Uterine smooth muscle cell (primary cell): Measurements from ENCODE around the gene ANO10. TPM values are rescaled to one million over a fixed set of nuclear protein-coding genes. Genes with fewer than 3 reads are reported as not detected.

Experiments
- total RNA-seq: library from RNA; depleted of rRNA; stranded (reverse); fragments of >200 nt; gene quantifications from 2 replicates; pipeline ENCODE4 v1.2.3, GENCODE V29; 2014

ANO10 gene, protein sequence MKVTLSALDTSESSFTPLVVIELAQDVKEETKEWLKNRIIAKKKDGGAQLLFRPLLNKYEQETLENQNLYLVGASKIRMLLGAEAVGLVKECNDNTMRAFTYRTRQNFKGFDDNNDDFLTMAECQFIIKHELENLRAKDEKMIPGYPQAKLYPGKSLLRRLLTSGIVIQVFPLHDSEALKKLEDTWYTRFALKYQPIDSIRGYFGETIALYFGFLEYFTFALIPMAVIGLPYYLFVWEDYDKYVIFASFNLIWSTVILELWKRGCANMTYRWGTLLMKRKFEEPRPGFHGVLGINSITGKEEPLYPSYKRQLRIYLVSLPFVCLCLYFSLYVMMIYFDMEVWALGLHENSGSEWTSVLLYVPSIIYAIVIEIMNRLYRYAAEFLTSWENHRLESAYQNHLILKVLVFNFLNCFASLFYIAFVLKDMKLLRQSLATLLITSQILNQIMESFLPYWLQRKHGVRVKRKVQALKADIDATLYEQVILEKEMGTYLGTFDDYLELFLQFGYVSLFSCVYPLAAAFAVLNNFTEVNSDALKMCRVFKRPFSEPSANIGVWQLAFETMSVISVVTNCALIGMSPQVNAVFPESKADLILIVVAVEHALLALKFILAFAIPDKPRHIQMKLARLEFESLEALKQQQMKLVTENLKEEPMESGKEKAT
- 90.9 and 158 TPM in 2 replicates for total RNA-seq

DNA sequence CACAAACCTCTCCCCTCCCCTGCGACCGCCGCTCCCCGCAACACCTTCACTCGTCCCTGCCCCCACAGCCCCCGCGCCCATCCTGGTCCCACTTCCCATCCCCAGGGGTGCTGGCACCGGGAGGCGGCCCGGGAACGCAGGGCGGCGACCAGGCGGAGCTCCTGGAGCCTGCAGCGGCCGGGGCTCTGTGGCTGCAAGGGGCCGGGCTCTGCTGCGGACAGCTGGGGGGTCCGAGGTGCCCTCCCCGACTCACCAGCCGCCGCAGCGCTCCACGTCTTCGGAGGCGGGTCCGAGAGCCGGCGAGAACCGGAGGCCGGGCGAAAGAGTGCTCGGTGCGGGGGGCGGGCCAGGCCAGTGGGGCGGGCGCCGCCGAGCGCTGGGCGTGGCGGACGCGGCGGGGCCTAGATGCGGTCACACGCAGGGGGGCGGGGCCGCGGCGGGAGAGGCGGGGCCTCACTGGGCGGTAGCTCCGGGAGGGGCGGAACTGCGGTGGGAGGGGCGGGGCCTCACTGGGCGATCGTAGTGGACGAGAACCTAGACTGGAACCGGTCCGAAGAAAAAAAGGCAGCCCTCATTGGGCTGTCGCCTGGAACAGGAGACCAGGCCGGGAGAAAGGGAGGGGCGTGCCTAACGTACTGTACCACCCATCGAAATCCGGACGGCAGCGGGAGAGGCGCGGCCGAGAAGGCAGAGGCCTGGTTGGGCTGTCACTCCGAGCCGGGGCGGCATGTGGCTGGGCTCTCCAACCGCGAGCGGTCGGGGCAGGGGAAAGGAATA, at the start of gene ANO10:
ANO10 (minus strand) TSS at position 356 of the 777 bp plus-strand sequence. CDS start 16,159 bp downstream, outside the sequence.

Other genes starting within 250 kb of the ANO10 start
- gene ABHD5, start 68.9 kb upstream of the ANO10 start, total RNA-seq: 73.6 and 92.6 TPM in 2 replicates